HUDEP-2 (cell line): ENCODE data around the gene FGF14.

Source experiments
- DNase-seq, 76 experiments: peaks; one replicate each; lab custom pipeline; 2025; ENCODE audit not compliant: unreplicated experiment in 76 of 76; lab: John Stamatoyannopoulos, UW

The FGF14 gene

GRCh38 chr13:101833671-101834070 is 568.2 kb downstream of the FGF14 start:
- DNase-seq: no peak

- no peak for DNase-seq
These were observed 571.8 kb downstream of the FGF14 start for GRCh38 chr13:101830035-101830434.

- no peak for DNase-seq
These were observed 572.4 kb downstream of the FGF14 start for GRCh38 chr13:101829484-101829883.

GRCh38 chr13:101828119-101828518 is 573.7 kb downstream of the FGF14 start:
- no peak for DNase-seq

- DNase-seq: no peak
These were observed 584.0 kb downstream of the FGF14 start for GRCh38 chr13:101817898-101818297.

GRCh38 chr13:101811881-101812280 is 590.0 kb downstream of the FGF14 start:
- no peak for DNase-seq

- DNase-seq: no peak
These were observed 590.5 kb downstream of the FGF14 start for GRCh38 chr13:101811284-101811839.

GRCh38 chr13:101799196-101799595 is 602.7 kb downstream of the FGF14 start:
- no peak for DNase-seq

GRCh38 chr13:101798437-101798836 is 603.4 kb downstream of the FGF14 start:
- DNase-seq: no peak

- DNase-seq: no peak
These were observed 606.4 kb downstream of the FGF14 start for GRCh38 chr13:101795460-101795859.

GRCh38 chr13:101795025-101795424 is 606.8 kb downstream of the FGF14 start:
- no peak for DNase-seq

GRCh38 chr13:101792189-101792588 is 609.7 kb downstream of the FGF14 start:
- no peak for DNase-seq

- peak in 19 of 76 experiments; percentile 1 to 58 (median 16) for DNase-seq
These were observed 616.0 kb downstream of the FGF14 start for GRCh38 chr13:101785858-101786257.

- DNase-seq: no peak
These were observed 617.5 kb downstream of the FGF14 start for GRCh38 chr13:101784313-101784712.

- DNase-seq: no peak
These were observed 618.3 kb downstream of the FGF14 start for GRCh38 chr13:101783554-101783953.

- DNase-seq: no peak
These were observed 621.6 kb downstream of the FGF14 start for GRCh38 chr13:101780211-101780610.

GRCh38 chr13:101779147-101779546 is 622.7 kb downstream of the FGF14 start:
- no peak for DNase-seq

GRCh38 chr13:101775267-101775666 is 626.6 kb downstream of the FGF14 start:
- DNase-seq: no peak

- no peak for DNase-seq
These were observed 627.5 kb downstream of the FGF14 start for GRCh38 chr13:101774393-101774792.

GRCh38 chr13:101773062-101773461 is 628.8 kb downstream of the FGF14 start:
- no peak for DNase-seq

GRCh38 chr13:101767131-101767530 is 634.7 kb downstream of the FGF14 start:
- no peak for DNase-seq

- DNase-seq: no peak
These were observed 638.7 kb downstream of the FGF14 start for GRCh38 chr13:101763191-101763590.

GRCh38 chr13:101757446-101758039 is 644.3 kb downstream of the FGF14 start:
- peak in 28 of 76 experiments; percentile 4 to 66 (median 26) for DNase-seq
